NCI-H187 treated with DMSO at 0.1 percent for 48 hours (cell line): ENCODE results near the gene CRACR2B.

Experiments
- DNase-seq: peaks from one replicate; lab custom pipeline; 2025; lab: John Stamatoyannopoulos, UW

Gene CRACR2B

DNA sequence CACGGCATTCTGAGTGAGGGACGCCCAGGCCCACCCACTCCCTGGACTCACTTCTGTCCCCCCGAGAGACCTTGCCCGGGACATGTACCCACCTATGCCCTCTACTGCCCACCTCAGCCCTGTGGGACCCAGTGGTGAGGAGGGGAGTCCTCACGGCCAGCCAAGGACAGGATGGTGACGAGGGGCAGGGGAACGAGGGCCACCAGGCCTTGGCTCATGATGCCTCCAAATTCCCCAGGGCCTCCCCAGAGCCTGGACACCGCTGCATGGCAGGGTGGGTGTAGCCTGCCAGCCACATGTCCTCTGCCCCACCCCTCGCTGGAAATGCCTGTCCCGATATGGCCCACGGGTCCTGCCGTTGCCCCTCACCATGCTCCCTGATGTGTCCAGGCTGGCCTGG, 41.1 kb downstream of the CRACR2B start:
- no peak for DNase-seq

GRCh38 chr11:869399-870126, 41.8 kb downstream of the CRACR2B start:
- no peak for DNase-seq

- no peak for DNase-seq
These were observed 42.4 kb downstream of the CRACR2B start for GRCh38 chr11:870127-870413.

DNA sequence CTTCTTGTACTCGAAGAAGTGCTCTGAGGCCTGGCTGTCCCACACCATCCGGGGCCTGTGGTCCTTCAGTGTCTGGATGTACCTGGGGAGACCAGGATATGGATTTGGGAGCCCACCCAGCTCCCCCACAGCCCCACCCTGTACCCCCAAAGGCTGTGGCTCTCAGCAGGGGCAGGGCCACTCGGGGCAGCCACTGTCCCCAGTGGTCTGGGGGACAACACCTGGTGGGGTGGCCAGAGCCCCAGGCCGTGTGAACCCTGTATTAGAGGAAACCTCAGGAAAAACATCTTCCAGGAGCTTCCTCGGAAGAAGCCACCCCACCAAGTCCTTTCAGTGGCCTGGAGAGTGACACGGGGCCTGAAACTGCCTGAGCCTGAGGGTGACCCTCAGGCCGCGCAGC, 42.7 kb downstream of the CRACR2B start:
- no peak for DNase-seq

GRCh38 chr11:871472-871871, 43.8 kb downstream of the CRACR2B start:
- DNase-seq: no peak

- no peak for DNase-seq
These were observed 45.1 kb downstream of the CRACR2B start for GRCh38 chr11:872799-873198.

DNA sequence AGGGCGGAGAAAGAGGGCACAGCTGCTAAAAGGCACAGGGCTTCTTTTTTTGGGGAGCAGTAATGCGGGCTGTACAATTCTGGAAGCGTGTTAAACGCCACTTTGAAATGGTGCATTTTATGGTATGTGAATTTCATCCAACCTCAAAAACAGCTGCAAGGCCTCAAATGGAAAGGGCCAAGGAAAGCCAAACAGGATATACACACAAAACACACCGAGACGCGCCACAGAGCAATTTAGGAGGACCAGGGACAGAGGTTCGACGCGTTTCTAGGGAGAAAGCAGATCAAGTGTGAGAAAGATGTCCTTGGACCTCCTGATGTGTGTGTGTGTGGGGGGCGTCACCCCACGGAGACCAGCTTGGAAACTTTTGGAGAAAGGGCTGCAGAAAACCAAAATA, 46.0 kb downstream of the CRACR2B start:
- DNase-seq: no peak

- no peak for DNase-seq
These were observed 47.5 kb downstream of the CRACR2B start for GRCh38 chr11:875203-875602.

DNA sequence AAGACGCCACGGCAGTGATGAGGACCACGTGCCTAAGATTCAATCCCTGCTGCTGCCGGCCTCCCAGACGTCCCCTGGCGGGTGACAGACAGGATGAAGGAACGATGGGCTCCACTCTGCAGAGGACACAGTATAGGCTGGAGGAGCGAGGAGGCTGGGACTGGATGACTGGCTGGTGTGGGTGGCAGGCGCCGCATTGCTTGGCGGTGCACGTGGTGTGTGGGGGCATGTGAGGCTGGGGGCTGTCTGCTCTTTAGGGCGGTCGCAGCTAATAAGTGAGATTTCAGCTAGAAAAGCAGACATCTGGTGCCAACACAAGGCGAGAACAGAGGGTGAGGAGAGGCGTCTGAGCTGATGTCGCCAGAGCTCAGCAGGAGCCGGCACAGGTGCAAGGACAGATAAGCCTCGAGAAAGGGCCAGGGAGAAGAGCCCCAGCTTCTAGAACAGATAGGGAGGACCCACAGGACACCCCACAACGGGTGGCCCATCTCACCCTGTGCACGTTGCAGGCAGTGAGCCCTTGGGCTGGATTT, 48.1 kb downstream of the CRACR2B start:
- no peak for DNase-seq

GRCh38 chr11:876545-876944, 48.8 kb downstream of the CRACR2B start:
- no peak for DNase-seq

DNA sequence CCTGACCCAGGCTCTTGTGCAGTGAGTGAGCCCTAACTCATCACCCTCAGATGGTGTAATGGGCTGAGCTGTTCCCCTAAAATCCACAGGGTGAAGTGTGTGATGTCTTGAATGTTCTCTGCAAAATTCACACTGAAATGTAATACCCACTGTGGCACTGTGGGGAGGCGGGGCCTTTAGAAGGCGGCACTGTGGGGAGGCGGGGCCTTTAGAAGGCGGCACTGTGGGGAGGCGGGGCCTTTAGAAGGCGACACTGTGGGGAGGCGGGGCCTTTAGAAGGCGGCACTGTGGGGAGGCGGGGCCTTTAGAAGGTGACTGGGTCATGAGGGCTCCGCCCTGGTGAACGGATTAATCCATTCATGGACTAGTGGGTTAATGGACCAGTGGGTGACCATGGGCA, 49.8 kb downstream of the CRACR2B start:
- DNase-seq: no peak

- DNase-seq: no peak
These were observed 52.7 kb downstream of the CRACR2B start for GRCh38 chr11:880447-880846.
